Right forelimb (tissue), 1 donor: ENCODE measurements around the gene ABTB2.

Experiments
- DNase-seq: peaks from one replicate; pipeline ENCODE4 v3.0.0-alpha.2; 2018

The ABTB2 gene

DNA sequence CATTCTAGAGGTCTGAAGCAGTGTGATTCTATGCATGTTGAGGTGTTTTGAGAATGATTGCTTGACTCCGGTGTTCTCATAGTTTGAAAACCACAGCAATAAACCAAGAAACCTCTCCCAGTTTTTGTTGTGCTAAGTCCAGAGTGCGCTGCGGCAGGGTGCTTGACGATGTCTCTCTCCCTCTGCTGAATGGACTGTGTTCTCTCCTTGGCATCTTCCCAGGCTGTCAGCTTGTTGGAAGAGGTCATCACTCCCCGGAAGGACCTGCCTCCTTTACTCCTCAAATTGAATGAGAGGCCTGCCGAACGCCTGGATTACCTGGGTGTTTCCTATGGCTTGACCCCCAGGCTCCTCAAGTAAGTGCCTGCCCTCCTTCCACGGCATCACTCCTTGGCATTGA lies 221.4 kb downstream of the ABTB2 start:
- no peak for DNase-seq

GRCh38 chr11:34135439-34135838 lies 222.4 kb downstream of the ABTB2 start:
- DNase-seq: no peak

DNA sequence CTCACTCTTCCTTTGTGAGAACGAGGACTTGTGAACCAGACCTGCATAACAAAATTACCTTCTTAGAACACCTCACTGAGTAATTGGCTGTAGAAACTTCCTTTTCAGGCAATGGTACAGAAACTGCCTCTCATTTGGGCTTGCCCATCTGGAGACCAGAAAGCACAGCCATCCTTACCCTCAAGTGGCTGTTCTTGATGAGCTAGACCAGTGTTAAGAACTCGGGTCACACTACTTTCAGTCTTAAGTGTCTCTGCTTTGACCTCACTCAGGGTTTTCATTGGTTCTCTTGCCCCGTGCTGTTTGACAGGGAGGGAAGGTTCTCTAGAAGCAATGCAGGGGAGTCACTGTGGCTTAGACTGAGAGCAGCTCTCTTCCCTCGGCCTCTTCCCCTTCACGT lies 223.0 kb downstream of the ABTB2 start:
- no peak for DNase-seq

DNA sequence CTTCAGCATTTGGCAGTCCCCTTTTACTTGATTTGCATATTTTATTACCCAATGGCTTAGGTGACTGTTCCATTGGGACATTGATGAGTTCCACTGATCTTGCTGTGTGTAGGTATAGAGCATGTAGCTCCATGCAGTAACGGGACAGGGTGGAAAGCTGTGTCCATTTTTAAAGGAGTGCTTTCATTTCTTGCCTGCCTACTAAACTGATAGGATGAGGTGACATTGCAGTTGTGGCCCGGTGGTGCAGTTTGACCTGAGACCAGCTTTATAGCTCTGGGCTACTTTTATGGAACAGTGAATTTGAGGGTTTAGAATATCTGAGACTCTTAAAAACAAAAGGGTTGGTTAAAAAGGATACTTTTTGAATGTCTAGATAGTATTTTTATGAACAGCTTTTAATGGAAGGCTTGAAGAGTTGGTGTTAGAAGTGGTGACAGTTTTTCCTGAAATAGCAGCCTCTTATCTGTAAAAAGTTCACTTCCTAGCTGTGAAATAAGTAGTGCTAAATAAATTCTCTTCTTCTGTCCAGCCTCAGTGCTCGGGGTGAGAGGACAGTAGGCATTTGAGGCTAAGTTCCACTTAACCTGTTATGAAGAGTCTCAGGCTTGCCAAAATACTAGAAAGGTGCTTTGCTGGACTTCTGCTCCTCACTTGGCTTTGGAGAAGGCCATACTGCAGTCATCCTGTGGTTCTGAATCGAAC lies 225.4 kb downstream of the ABTB2 start:
- DNase-seq: no peak

- DNase-seq: no peak
These were observed 229.0 kb downstream of the ABTB2 start for GRCh38 chr11:34128824-34129223.

GRCh38 chr11:34126959-34127848 lies 230.6 kb downstream of the ABTB2 start:
- no peak for DNase-seq

DNA sequence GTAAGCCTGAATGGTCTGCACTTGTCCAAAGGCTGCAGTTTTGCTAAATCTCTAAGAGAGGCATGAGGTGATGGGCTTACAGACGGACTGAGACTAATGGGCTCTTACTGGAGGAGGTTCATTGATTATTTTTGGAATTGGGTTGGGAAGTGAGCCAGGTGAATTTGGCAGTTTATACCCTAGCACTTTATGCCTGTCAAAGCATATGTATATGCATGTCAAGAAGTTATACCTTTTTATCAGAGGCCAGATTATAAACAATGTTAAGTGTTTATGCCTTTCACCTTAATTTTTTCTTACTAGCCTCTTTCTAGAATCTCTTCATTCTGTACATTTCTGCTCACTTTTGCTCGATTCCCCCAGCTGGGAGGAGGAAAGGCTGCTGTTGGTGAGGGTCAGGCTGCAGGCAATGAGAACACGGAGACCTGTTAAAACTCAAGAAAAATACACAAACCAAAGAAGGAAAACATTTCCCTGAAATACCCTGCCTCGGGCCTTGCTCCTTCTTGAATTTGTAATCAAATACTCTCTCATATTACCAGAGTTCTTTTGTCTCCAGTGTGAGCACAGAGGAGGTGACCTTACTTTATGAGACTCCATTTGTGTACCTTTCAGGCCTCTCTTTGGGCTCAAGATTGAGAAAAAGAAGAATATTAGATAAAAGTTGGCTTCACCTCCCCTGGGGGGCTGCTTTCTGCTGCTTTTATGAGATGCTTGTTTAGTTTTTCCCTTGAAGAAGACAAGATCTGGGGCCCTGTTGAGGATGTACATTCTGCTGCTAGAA lies 232.7 kb downstream of the ABTB2 start:
- no peak for DNase-seq

- no peak for DNase-seq
These were observed 237.2 kb downstream of the ABTB2 start for GRCh38 chr11:34120651-34121050.

GRCh38 chr11:34114471-34114870 lies 243.3 kb downstream of the ABTB2 start:
- no peak for DNase-seq

- no peak for DNase-seq
These were observed 243.8 kb downstream of the ABTB2 start for GRCh38 chr11:34114014-34114413.

GRCh38 chr11:34111722-34112270 lies 246.0 kb downstream of the ABTB2 start:
- DNase-seq: no peak

DNA sequence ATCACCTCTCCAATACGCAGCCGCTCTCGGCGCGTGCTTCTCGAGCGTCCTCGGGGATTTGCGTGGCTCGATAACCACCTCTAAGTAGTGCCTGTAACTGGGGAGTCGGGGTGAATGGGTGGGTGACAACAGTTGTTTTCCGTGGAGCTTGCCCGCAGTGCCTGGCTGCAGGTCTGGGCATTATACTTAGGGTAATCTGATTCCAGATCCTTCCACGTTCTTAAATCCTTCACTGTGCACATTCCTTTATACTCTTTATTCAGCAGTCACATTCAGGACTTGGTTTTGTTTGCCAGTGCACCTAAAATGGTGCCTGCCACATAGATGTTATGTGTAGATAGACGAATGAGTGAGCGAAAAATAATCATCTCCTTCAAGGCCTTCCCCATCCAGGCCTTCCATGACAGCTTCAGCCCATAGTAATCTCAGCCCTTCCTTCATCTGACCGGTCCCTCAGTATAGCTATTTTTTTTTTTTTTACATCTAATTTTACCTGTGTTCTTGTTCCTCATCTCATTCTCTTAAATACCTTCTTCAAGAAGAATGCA lies 251.8 kb downstream of the ABTB2 start:
- no peak for DNase-seq

- DNase-seq: peak; percentile 96
These were observed 252.5 kb downstream of the ABTB2 start, which contains the start of gene NAT10 for GRCh38 chr11:34105079-34105956. Gene NAT10, plus strand, starts transcription at chr11:34105629. Its CDS starts 2,597 bp downstream, at chr11:34108226.

DNA sequence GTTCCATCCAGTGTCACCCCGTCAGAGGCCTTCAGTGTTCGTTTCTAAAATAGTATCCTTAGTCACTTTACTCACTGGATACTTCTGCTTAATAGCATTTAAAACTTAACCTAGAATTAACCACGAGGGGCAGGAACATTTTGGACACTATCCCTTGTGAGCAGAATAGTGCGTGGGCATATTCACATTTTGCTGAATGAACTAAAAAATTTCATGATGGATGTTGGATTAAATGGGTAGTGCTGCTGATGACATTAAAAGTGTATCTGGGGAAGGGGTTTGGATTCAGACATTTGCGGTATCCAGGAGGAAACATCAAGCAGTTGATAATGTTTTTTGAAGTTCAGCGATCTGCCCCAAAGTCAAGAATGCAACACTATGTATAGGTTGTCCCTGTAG lies 253.1 kb downstream of the ABTB2 start:
- no peak for DNase-seq
